ENCODE measurements around the gene SLC25A30.
A peak's percentile ranks its signal among the peaks of the same experiment; 100 is the strongest.

Gene SLC25A30

GRCh38 chr13:45417790-45418534 is at the start of gene SLC25A30:
Gene SLC25A30, minus strand, starts transcription at chr13:45418373. Its CDS starts 6,948 bp downstream, at chr13:45411425.
- peak; percentile 78 for DNase-seq

GRCh38 chr13:45466359-45466758 is 48.2 kb upstream of the SLC25A30 start:
- DNase-seq = no peak

GRCh38 chr13:45464687-45465453 is 46.7 kb upstream of the SLC25A30 start, which contains the start of gene COG3:
Gene COG3, plus strand, starts transcription at chr13:45464939. Its CDS starts 98 bp downstream, at chr13:45465037.
- peak; percentile 97 for DNase-seq

- DNase-seq = no peak
Measured at GRCh38 chr13:45464141-45464686, 46.0 kb upstream of the SLC25A30 start.

GRCh38 chr13:45456196-45456972 is 38.2 kb upstream of the SLC25A30 start:
- DNase-seq = no peak

GRCh38 chr13:45454204-45454603 is 36.0 kb upstream of the SLC25A30 start:
- DNase-seq = no peak

- no peak for DNase-seq
Measured at GRCh38 chr13:45451282-45451681, 33.1 kb upstream of the SLC25A30 start.

GRCh38 chr13:45448965-45449559 is 30.9 kb upstream of the SLC25A30 start:
- DNase-seq = no peak

GRCh38 chr13:45447050-45447661 is 29.0 kb upstream of the SLC25A30 start:
- no peak for DNase-seq

GRCh38 chr13:45446181-45446580 is 28.0 kb upstream of the SLC25A30 start:
- no peak for DNase-seq

GRCh38 chr13:45445053-45445452 is 26.9 kb upstream of the SLC25A30 start:
- DNase-seq = no peak

- no peak for DNase-seq
Measured at GRCh38 chr13:45441633-45442032, 23.5 kb upstream of the SLC25A30 start.

- DNase-seq = no peak
Measured at GRCh38 chr13:45439781-45440462, 21.7 kb upstream of the SLC25A30 start.

- no peak for DNase-seq
Measured at GRCh38 chr13:45439008-45439407, 20.8 kb upstream of the SLC25A30 start.

- DNase-seq = no peak
Measured at GRCh38 chr13:45437947-45438346, 19.8 kb upstream of the SLC25A30 start.

- no peak for DNase-seq
Measured at GRCh38 chr13:45436953-45437352, 18.8 kb upstream of the SLC25A30 start.

GRCh38 chr13:45436332-45436731 is 18.2 kb upstream of the SLC25A30 start:
- no peak for DNase-seq

GRCh38 chr13:45434556-45435371 is 16.6 kb upstream of the SLC25A30 start:
- DNase-seq = no peak

GRCh38 chr13:45433381-45433790 is 15.2 kb upstream of the SLC25A30 start:
- no peak for DNase-seq

GRCh38 chr13:45432737-45433380 is 14.7 kb upstream of the SLC25A30 start:
- DNase-seq = no peak

All from midbrain (tissue), 1 donor.